ENCODE results near the gene SLCO4A1. TPM values are rescaled to one million over a fixed set of nuclear protein-coding genes. Genes with fewer than 3 reads are reported as not detected.

SLCO4A1 gene
- total and polyA plus RNA-seq, 9 of the 15 experiments (the other 6 are each of a cell fraction or from before 2014, with no cell fraction given), result 1.6 to 21.9 (median 12.8) TPM

GRCh38 chr20:62711703-62712101 lies 69.4 kb downstream of the SLCO4A1 start (continued):
- TF ChIP-seq, protein P1, sequence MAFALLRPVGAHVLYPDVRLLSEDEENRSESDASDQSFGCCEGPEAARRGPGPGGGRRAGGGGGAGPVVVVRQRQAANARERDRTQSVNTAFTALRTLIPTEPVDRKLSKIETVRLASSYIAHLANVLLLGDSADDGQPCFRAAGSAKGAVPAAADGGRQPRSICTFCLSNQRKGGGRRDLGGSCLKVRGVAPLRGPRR (CRISPR knock-in tag; IDR thresholded peaks at IDR 0.05), result no peak
- peak; percentile 13; the same call in 1 of the 2 replicates for TF ChIP-seq MYC (IDR thresholded peaks at IDR 0.05; ENCODE audit: low read depth, low read length)
- peak; percentile 39; the same call in 1 of the 2 replicates for TF ChIP-seq MYC (CRISPR knock-in tag; IDR thresholded peaks at IDR 0.05; ENCODE audit: borderline replicate concordance, low read depth)
- peak; percentile 74 for TF ChIP-seq TFAP4 (CRISPR knock-in tag; IDR thresholded peaks at IDR 0.05; ENCODE audit: borderline replicate concordance)
- TF ChIP-seq MTA3 (IDR thresholded peaks at IDR 0.05; ENCODE audit: borderline replicate concordance), result peak; percentile 54
- no peak for TF ChIP-seq ZNF217 (CRISPR knock-in tag; IDR thresholded peaks at IDR 0.05)
- no peak for TF ChIP-seq CBX5 (IDR thresholded peaks at IDR 0.05; ENCODE audit: borderline replicate concordance, low read depth)
- peak; percentile 35; the same call in 1 of the 2 replicates for TF ChIP-seq PHF8 (IDR thresholded peaks at IDR 0.05; ENCODE audit: borderline replicate concordance, low read length)
- TF ChIP-seq NFE2 (IDR thresholded peaks at IDR 0.05; ENCODE audit: low read depth), result peak; percentile 74
- TF ChIP-seq, protein P2, sequence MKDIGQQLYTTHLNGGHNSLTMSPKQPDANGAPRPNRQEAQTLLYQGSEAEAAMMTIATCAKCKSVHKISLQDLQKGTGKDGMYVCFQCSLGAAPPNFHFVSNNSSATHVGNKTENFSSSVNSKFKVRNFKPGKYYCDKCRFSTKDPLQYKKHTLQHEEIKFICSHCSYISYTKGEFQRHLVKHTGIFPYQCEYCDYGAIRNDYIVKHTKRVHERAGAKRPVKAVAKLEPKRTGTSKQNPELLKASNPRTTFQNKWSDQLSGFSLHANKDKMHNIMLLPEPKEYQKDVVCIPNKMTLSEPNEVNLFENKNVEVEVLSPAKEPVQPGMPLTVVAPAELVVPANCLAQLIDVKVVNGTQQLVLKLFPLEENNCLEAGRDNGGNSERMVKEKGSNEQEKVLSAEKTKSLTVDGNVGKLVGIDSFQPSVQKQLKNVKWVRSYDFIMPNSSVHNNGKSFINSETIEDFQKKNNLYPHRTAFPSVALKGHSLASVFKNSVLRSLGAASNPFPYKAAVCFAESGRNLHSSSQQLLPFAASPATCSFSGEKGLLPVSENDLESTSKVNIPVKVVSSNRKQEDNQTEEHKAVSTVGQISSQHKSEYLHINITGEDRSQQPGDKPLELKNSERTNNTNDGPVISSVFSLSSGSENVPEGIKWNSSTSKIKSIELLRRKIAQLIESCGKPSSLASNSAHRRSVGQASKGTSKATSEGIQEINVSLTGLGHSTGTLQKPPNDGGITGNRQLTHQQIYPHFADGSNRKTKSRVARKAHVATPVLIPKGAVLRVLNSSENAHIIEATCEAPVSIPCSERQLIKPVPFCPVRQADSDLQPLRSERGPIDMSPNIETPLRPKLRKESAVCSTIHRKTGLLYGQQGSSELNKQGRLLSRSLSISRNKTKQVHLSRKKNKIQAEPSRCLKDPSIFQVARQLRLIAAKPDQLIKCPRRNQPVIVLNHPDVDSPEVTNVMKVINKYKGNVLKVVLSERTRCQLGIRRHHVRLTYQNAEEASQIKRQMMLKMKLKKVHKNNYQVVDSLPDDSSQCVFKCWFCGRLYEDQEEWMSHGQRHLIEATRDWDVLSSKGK (CRISPR knock-in tag; IDR thresholded peaks at IDR 0.05), result no peak
- TF ChIP-seq SRSF3 (IDR thresholded peaks at IDR 0.05; ENCODE audit: insufficient read depth, low read length), result no peak
- peak; percentile 83 for TF ChIP-seq CREM (IDR thresholded peaks at IDR 0.05; ENCODE audit: low read depth)
- peak; percentile 73 for TF ChIP-seq RBFOX2 (IDR thresholded peaks at IDR 0.05; ENCODE audit: low read depth, low read length)
- TF ChIP-seq HDAC6 (IDR thresholded peaks at IDR 0.05; ENCODE audit: low read depth, low read length), result no peak
- TF ChIP-seq NFXL1 (CRISPR knock-in tag; IDR thresholded peaks at IDR 0.05), result no peak
- no peak for TF ChIP-seq CGGBP1 (CRISPR knock-in tag; IDR thresholded peaks at IDR 0.05)
- TF ChIP-seq, protein P3, sequence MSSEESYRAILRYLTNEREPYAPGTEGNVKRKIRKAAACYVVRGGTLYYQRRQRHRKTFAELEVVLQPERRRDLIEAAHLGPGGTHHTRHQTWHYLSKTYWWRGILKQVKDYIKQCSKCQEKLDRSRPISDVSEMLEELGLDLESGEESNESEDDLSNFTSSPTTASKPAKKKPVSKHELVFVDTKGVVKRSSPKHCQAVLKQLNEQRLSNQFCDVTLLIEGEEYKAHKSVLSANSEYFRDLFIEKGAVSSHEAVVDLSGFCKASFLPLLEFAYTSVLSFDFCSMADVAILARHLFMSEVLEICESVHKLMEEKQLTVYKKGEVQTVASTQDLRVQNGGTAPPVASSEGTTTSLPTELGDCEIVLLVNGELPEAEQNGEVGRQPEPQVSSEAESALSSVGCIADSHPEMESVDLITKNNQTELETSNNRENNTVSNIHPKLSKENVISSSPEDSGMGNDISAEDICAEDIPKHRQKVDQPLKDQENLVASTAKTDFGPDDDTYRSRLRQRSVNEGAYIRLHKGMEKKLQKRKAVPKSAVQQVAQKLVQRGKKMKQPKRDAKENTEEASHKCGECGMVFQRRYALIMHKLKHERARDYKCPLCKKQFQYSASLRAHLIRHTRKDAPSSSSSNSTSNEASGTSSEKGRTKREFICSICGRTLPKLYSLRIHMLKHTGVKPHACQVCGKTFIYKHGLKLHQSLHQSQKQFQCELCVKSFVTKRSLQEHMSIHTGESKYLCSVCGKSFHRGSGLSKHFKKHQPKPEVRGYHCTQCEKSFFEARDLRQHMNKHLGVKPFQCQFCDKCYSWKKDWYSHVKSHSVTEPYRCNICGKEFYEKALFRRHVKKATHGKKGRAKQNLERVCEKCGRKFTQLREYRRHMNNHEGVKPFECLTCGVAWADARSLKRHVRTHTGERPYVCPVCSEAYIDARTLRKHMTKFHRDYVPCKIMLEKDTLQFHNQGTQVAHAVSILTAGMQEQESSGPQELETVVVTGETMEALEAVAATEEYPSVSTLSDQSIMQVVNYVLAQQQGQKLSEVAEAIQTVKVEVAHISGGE (CRISPR knock-in tag; IDR thresholded peaks at IDR 0.05), result no peak
- peak; percentile 31 for TF ChIP-seq HMGN3 (IDR thresholded peaks at IDR 0.05; ENCODE audit: borderline replicate concordance, extremely low read depth, insufficient read length, low read depth, low read length)

All from K562 (cell line).